HL-60/S4 treated with retinoic acid at 250 ng/mL for 4 days and 3 days (cell line): ENCODE results near the gene IDH3A.
"Not testable (repeated sequence)": the region's sequence is repeated elsewhere in the genome, so short reads cannot be mapped to it uniquely, and the experiment has no call there.

ENCODE experiments used
- in situ Hi-C: fragments of 300-500 bp; cut with MboI; formaldehyde crosslinking; loops from 2 replicates; pipeline ENCODE4 v1.7.0; 2022; ENCODE audit warnings: low sequenced_read_pairs

The IDH3A gene

GRCh38 chr15:78129077-78129750, 19.9 kb upstream of the IDH3A start:
- in situ Hi-C loops: no loop called here

DNA sequence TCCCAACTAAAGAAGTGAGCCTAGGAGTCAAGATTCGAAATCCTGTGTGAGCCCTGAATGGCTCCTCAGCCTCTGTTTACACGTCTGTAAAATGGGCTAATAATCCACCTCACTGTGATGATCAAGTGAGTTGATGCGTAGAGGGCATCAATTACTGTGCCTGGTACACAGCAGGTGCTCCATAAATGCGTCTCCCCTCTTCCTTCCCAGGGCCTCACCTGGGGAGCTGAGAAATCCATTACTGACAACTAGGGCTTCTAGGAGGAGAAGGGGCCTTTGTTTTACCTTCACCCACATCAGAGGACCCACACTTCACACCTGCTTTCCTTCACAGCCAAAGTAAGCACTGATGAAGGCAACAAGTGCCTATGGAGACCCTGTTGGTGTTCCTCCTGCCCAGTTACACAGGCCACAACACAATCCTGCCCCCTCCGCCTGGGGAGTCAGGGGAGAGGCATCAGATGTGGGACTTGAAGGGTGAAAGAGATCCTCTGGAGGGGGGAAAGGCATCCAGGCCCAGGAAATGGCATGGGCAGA, 19.3 kb upstream of the IDH3A start:
- in situ Hi-C loops: no loop called here

DNA sequence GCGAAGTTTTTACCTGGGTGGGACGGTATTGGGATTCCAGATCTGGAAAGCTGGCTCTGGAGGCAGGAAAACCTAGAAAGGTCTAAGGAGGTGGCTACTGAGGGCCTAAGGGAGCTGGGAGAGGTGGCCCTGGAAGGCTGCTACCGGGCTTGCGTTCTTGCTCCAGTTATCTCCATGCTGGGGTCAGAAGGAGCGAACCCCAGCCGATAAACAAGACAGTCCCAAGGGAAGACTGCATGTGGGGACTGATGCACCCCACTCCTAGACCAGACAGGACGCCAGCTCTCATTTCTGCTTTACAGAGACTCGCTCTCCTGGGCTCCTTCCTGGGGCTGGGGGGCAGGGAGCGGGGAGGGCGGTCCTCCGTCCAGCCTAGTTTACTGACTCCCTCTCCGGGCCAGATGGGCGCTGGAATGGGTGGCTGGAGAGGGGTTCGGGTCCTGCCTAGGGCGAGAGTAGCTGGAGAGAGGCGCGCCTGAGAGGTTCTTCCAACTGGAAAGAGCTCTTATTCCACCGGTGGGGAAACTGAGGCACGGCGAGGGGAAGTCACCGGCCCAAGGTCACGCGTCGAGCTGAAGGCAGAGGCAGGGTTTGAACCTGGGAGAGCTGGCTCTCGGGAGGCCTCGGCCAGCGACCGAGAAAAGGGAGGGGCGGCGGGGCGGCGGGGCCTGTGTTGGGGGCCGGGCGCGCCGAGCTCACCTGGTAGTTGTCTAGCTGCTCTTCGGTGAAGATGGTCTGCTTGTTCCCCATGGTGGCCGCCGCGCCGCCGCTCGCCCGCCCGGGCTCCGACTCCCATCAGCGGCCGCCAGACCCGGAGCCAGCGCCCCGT, 18.5 kb upstream of the IDH3A start:
- in situ Hi-C loops: no loop called here

GRCh38 chr15:78131295-78132061, 17.7 kb upstream of the IDH3A start, which contains the start of gene CIB2:
TSS of gene CIB2 (minus strand) at chr15:78131445. CDS start at chr15:78131215, 230 bp downstream.
- in situ Hi-C loops: no loop called here

DNA sequence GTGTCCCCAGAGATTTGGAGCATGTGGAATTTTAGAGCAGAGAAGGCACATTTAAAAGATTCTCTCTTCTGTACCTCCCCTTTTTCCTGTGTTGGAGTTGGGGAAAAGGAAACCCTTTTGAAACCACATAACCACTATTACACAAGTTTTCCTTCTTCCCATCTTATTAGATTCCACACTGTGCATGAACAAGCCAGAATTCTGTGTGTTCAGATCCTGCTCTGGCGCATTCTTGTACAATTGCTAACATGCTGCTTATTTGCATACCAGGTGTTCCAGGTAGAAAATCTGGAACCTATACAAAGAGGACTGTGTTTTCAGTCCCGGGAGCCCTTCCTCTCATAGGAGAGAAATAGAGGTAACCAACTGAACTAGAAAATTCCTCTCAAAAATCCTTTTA, 15.4 kb upstream of the IDH3A start:
- in situ Hi-C loops: no loop called here

GRCh38 chr15:78139578-78139977, 9.6 kb upstream of the IDH3A start:
- in situ Hi-C loops: no loop called here

- in situ Hi-C loops: no loop called here
These were observed 8.9 kb upstream of the IDH3A start for GRCh38 chr15:78140292-78140691.

GRCh38 chr15:78142332-78142731, 6.8 kb upstream of the IDH3A start:
- in situ Hi-C loops: no loop called here

- in situ Hi-C loops: no loop called here
These were observed 2.6 kb upstream of the IDH3A start for GRCh38 chr15:78146425-78147154.

- in situ Hi-C loops: no loop called here
These were observed 1.6 kb upstream of the IDH3A start for GRCh38 chr15:78147566-78147965.

- in situ Hi-C loops: no loop called here
These were observed 632 bp upstream of the IDH3A start for GRCh38 chr15:78148392-78149067.

DNA sequence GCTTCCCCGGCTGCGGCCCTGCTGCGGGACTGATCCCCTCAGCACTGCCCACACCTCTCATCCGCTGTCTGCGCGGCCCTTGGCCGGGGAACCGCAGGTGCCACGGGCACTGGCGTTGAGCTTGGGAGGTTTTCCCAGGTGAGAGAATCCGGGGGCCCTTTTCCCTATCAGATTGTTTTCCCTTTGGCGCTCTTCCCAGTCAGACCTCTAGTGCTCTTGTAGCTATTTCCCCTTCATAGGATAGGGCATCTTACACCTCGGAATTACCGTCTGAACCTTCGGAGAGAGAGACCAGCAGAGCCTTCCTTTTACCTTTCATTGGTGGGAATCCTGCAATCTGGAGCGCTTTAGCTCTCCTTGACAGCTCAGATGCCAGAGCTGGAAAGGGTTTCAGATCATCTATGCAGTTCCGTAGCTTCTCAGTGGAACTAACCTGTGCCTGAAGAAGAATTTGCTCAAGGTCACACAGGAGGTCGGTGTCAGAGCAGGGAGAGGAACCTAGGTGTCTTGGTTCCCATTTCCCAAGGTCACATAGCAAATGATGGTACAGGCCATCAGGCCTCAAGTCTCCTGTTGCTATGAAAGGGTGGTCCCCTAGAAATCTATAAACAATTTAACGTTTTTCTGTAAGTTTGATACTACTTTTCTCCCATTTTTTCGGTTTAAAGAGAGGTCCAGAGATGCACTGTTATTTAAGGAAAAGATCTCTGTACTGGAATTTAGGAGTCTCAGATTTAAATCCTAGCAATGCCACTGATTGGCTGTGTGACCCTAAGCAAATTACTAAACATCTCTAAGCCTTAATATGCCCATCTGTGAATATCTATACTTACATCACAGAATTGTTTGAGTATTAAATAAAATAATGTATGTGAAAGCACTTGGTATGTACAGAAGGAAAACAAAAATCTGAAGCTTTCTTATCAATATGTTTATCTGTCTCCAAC, 916 bp downstream of the IDH3A start:
- in situ Hi-C loops: no loop called here

DNA sequence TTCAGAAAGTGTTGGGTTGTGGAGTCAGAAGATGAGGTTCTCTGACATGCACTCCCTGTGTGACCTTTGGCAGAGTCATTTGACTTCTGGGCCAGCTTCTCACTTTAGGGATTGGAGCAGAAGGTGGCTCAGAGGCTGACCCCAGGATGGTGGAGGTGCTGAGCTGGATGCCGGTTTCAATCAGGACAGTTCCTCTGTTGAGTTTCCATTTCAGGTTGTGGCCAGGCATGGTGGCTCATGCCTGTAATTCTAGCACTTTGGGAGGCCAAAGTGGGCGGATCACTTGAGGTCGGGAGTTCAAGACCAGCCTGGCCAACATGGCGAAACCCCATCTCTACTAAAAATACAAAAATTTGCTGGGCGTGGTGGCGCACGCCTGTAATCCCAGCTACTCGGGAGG, 1.9 kb downstream of the IDH3A start:
- in situ Hi-C loops: not testable (repeated sequence)

DNA sequence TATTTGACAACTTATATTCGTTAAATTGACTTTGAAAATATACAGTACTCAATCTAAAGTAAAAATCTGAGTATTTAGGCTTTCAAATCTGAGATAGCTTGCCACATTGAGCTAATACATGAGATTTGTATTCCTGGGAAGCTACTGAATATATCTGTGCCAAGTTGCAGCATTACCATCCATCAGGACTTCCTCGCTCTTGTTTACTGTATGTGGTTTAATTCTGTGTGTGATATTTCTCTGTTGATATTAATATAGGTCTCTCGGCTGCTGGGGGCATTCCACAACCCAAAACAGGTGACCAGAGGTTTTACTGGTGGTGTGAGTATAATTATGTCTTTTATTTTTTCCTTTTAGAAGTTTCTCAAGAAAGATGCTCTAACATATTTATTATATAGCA, 5.8 kb downstream of the IDH3A start:
- in situ Hi-C loops: no loop called here

GRCh38 chr15:78155355-78155939, 6.3 kb downstream of the IDH3A start:
- in situ Hi-C loops: no loop called here

DNA sequence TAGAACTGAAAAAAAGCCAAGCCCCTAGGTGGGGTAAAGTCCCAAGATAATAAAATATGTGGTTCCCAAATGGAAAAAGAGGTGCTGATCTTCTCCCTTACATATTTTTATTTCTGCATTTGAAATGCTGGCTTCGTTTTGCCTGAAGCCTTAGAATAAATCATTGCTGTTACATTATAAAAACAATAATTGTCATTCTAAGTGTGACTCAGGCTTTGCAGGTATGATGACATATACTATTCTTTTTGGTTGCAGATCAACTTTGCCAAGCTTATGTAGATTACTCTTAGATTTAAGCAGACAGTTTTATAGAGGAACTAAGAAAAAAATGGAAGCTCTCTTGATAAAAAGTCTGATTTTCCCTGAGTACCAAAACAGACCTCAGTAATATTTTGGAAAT, 7.5 kb downstream of the IDH3A start:
- in situ Hi-C loops: no loop called here

DNA sequence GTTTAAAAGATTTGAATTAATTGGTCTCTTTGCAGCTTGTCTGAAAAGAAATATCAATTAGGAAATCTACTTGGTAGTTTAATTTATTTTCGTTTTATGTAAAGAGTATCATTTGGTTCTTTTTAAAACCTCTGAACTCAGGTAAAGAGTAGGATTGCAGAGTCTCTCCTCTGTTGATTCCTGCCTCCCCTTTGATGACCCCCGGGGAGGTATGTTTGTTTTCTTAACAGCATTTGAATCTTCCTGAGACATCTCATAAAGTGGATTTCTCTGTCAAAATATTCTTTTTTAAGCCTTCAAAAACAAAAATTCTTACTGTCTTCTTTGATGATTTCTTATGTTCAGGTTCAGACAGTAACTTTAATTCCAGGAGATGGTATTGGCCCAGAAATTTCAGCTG, 8.0 kb downstream of the IDH3A start:
- in situ Hi-C loops: no loop called here

- in situ Hi-C loops: no loop called here
These were observed 10.2 kb downstream of the IDH3A start for GRCh38 chr15:78159395-78159794.

DNA sequence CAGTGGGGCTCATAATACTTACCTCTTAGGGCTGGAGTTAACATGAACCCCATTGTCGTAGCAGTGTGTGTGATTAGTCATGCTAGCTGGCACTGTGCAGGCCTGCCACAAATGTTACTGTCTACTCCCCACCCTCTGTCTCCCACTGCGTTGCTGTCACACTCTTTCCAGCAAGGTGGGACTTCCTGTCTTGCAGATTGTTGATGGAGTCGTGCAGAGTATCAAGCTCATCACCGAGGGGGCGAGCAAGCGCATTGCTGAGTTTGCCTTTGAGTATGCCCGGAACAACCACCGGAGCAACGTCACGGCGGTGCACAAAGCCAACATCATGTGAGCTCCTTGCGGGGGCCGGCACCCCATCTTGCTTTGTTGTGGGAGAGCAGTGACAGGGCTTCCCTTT, 12.9 kb downstream of the IDH3A start:
- in situ Hi-C loops: no loop called here
